OCI-LY3 (cell line): ENCODE results near the gene SIVA1.

Experiments used
- EZH2phosphoT487 ChIP-seq: fragments of 200-600 bp; shearing (Covaris generic); IDR thresholded peaks from 2 replicates; pipeline ENCODE4 v1.6.1; 2018; ENCODE audit warnings: antibody characterized with exemption, mixed run types, low read depth
- TF ChIP-seq, protein P1 (sequence below): fragments of 200-600, 300-600 bp; sonication (generic); IDR thresholded peaks from 2 replicates; pipeline ENCODE4 v1.5.1; 2014; ENCODE audit warnings: antibody characterized with exemption, low read length, low read depth

DNA sequence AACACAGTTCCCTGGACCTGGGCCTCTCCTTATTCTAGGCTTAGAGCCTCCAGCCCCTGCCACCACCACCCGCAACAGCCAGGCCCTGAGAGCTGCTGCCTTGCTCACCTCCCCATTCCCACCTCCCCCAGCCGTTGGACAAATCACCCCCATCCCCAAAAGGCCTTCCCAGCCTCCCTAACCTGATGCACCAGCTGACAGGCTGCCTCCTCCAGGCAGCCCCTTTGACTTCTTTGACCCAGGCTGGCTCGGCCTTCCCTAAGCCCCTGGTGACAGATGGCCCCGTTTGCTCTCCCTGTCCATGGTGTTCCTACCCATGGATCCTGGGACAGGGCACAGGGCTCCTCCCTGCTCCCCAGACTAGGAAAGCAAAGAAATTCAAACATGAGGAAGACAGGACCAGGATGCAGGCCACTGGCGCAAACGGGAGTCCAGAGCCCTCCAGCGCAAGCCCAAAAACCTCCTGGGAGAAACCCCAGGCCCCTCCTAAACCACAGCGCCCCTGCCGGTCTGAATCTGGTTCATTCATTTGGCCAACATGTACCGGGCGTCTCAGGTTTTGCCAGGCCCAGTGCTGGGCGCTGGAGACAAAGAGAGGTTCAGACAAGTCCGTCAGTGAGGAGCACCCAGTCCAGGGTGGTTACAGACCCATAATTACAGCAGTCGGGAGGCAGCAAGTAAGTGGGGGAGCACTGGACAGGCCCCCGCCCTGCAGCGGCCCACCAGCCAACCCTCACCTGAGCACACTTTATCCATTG is 40.2 kb downstream of the SIVA1 start:
- TF ChIP-seq, protein P1, sequence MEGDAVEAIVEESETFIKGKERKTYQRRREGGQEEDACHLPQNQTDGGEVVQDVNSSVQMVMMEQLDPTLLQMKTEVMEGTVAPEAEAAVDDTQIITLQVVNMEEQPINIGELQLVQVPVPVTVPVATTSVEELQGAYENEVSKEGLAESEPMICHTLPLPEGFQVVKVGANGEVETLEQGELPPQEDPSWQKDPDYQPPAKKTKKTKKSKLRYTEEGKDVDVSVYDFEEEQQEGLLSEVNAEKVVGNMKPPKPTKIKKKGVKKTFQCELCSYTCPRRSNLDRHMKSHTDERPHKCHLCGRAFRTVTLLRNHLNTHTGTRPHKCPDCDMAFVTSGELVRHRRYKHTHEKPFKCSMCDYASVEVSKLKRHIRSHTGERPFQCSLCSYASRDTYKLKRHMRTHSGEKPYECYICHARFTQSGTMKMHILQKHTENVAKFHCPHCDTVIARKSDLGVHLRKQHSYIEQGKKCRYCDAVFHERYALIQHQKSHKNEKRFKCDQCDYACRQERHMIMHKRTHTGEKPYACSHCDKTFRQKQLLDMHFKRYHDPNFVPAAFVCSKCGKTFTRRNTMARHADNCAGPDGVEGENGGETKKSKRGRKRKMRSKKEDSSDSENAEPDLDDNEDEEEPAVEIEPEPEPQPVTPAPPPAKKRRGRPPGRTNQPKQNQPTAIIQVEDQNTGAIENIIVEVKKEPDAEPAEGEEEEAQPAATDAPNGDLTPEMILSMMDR, result no peak
- TF ChIP-seq EZH2phosphoT487, result no peak
